ENCODE measurements around the gene CACNA1A.

CACNA1A gene

DNA sequence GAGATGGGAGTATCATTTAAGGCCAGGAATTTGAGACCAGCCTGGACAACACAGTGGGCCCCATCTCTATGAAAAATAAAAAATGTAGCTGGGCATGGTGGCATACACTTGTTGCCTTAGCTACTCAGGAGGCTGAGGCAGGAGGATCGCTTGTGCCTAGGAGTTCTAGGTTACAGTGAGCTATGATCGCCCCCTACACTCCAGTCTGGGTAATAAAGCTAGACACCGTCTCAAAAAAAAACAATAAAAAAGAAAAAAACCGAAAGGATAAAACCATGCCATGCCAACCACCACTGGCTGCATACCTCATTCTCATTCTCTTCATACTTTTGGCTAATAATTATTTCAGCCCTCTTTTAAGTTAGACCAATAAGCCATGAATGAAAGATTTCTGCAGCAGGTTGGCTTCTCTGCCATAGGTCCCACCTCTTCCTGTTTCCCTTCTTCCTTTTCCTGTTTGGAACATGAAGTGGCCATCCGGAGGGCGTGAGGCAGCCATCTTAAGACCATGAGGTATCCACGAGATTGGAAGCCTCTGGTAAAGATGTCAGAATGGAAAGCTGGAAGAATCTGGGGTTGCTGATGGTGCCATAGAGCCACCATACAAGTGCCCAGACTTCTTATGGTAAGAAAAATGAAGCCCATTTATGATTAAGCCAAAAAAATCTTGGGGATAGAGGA, 171.3 kb downstream of the CACNA1A start:
- H4K20me1 ChIP-seq (ENCODE audit: low read depth, low read length), result no peaks in the 10 kb centered on the region
- peaks cover 5% of the 10 kb centered on the region; the same call in 1 of the 2 replicates for H3K9me3 ChIP-seq (ENCODE audit: insufficient read depth, low read length)
- no peak overlapping the region for H3K4me3 ChIP-seq (ENCODE audit: insufficient read depth, low read length, poor library complexity, severe bottlenecking)
- H3K9ac ChIP-seq (ENCODE audit: low read length), result no peak overlapping the region
- TF ChIP-seq EZH2phosphoT487 (conservative IDR thresholded peaks at IDR 0.05; ENCODE audit: low read length), result no peak
- TF ChIP-seq, protein P1, sequence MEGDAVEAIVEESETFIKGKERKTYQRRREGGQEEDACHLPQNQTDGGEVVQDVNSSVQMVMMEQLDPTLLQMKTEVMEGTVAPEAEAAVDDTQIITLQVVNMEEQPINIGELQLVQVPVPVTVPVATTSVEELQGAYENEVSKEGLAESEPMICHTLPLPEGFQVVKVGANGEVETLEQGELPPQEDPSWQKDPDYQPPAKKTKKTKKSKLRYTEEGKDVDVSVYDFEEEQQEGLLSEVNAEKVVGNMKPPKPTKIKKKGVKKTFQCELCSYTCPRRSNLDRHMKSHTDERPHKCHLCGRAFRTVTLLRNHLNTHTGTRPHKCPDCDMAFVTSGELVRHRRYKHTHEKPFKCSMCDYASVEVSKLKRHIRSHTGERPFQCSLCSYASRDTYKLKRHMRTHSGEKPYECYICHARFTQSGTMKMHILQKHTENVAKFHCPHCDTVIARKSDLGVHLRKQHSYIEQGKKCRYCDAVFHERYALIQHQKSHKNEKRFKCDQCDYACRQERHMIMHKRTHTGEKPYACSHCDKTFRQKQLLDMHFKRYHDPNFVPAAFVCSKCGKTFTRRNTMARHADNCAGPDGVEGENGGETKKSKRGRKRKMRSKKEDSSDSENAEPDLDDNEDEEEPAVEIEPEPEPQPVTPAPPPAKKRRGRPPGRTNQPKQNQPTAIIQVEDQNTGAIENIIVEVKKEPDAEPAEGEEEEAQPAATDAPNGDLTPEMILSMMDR (IDR thresholded peaks at IDR 0.05; ENCODE audit: insufficient read depth, low read length, poor library complexity, severe bottlenecking), result no peak
- no peaks in the 10 kb centered on the region for H3K36me3 ChIP-seq (ENCODE audit: low read length)
- no peaks in the 10 kb centered on the region for H3F3A ChIP-seq (ENCODE audit: insufficient read depth)
- peak overlapping the region; percentile 12 for H2AFZ ChIP-seq (ENCODE audit: low read depth, low read length, severe bottlenecking)
- no peaks in the 10 kb centered on the region for H3K79me2 ChIP-seq (ENCODE audit: insufficient read depth, low read length)
- H3K9me2 ChIP-seq (replicated peaks; ENCODE audit: insufficient read depth, low read length), result no peaks in the 10 kb centered on the region
- no peaks in the 10 kb centered on the region for H3K27me3 ChIP-seq (ENCODE audit: low read length)
- no peak overlapping the region for H3K4me2 ChIP-seq (ENCODE audit: low read depth, low read length, poor library complexity, severe bottlenecking)
- H3K27ac ChIP-seq (ENCODE audit: low read depth, low read length), result no peak overlapping the region

DNA sequence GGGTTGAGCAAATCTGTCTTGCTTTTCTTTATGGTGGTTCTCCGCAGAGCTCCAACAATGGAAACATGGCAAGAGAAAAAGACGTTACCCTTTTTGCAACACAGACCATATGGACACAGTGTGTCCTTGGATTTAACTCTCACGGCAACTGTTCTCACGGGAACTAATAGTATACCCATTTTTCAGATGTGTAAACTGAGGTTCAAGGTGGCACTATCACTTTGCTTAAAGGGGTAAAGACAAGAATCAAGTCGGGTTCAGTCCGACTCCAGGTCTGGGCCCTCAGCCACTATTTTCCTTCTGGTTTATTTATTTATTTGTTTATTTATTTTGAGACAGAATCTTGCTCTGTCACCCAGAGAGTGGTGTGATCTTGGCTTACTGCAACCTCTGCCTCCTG, 176.0 kb downstream of the CACNA1A start:
- Histone ChIP-seq H3K9me2 (replicated peaks; ENCODE audit: insufficient read depth, low read length) (no peaks in the 10 kb centered on the region), H3K4me3 (ENCODE audit: insufficient read depth, low read length, poor library complexity, severe bottlenecking) (no peak overlapping the region), H4K20me1 (ENCODE audit: low read depth, low read length) (no peaks in the 10 kb centered on the region), H3K9me3 (ENCODE audit: insufficient read depth, low read length) (peaks cover 5% of the 10 kb centered on the region; the same call in 1 of the 2 replicates), H3K79me2 (ENCODE audit: insufficient read depth, low read length) (no peaks in the 10 kb centered on the region), H3K27ac (ENCODE audit: low read depth, low read length) (no peak overlapping the region), H3K36me3 (ENCODE audit: low read length) (no peaks in the 10 kb centered on the region), H2AFZ (ENCODE audit: low read depth, low read length, severe bottlenecking) (no peak overlapping the region), H3K9ac (ENCODE audit: low read length) (no peak overlapping the region), H3K27me3 (ENCODE audit: low read length) (no peaks in the 10 kb centered on the region), H3K4me2 (ENCODE audit: low read depth, low read length, poor library complexity, severe bottlenecking) (no peak overlapping the region), H3F3A (ENCODE audit: insufficient read depth) (no peaks in the 10 kb centered on the region)
- TF ChIP-seq, protein P1 (IDR thresholded peaks at IDR 0.05; ENCODE audit: insufficient read depth, low read length, poor library complexity, severe bottlenecking), result no peak
- no peak for TF ChIP-seq EZH2phosphoT487 (conservative IDR thresholded peaks at IDR 0.05; ENCODE audit: low read length)

DNA sequence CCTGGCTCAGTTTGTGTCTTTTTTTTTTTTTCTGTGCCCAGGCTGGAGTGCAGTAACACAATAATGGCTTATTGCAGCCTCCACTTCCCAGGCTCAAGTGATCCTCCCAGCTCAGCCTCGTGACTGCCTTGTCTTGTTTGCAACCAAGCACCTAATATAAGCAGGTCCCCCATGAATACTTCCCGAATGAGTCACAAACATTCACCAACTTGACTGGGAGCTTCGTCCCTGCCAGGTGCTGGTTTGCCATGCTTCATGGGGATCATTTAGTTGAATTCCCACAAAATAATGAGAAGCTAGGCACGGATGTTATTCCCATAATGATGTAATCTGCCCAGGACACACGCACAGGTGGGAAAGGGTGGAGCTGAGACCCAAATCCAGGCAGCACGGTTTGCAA, 176.5 kb downstream of the CACNA1A start:
- H3K9me3 ChIP-seq (ENCODE audit: insufficient read depth, low read length), result peaks cover 5% of the 10 kb centered on the region; the same call in 1 of the 2 replicates
- H3F3A ChIP-seq (ENCODE audit: insufficient read depth), result no peaks in the 10 kb centered on the region
- H3K27me3 ChIP-seq (ENCODE audit: low read length), result no peaks in the 10 kb centered on the region
- no peaks in the 10 kb centered on the region for H3K36me3 ChIP-seq (ENCODE audit: low read length)
- H3K9ac ChIP-seq (ENCODE audit: low read length), result no peak overlapping the region
- no peaks in the 10 kb centered on the region for H3K79me2 ChIP-seq (ENCODE audit: insufficient read depth, low read length)
- TF ChIP-seq, protein P1 (IDR thresholded peaks at IDR 0.05; ENCODE audit: insufficient read depth, low read length, poor library complexity, severe bottlenecking), result no peak
- no peak for TF ChIP-seq EZH2phosphoT487 (conservative IDR thresholded peaks at IDR 0.05; ENCODE audit: low read length)
- no peaks in the 10 kb centered on the region for H3K9me2 ChIP-seq (replicated peaks; ENCODE audit: insufficient read depth, low read length)
- no peak overlapping the region for H3K4me2 ChIP-seq (ENCODE audit: low read depth, low read length, poor library complexity, severe bottlenecking)
- H3K27ac ChIP-seq (ENCODE audit: low read depth, low read length), result no peak overlapping the region
- no peaks in the 10 kb centered on the region for H4K20me1 ChIP-seq (ENCODE audit: low read depth, low read length)
- H3K4me3 ChIP-seq (ENCODE audit: insufficient read depth, low read length, poor library complexity, severe bottlenecking), result no peak overlapping the region
- no peak overlapping the region for H2AFZ ChIP-seq (ENCODE audit: low read depth, low read length, severe bottlenecking)

All from SU-DHL-6 (cell line).